Central memory CD8-positive, alpha-beta T cell (primary cell): ENCODE measurements around the gene TNRC18.
"Not testable (repeated sequence)": the region's sequence is repeated elsewhere in the genome, so short reads cannot be mapped to it uniquely, and the experiment has no call there.

Source experiments
- ATAC-seq: fragments of 150-1000 bp; cut with Tn5 transposase; replicated peaks from 2 replicates; pipeline ENCODE4 v1.10.0; 2022; ENCODE audit warnings: mild to moderate bottlenecking, moderate FRiP score, moderate number of reproducible peaks; ENCODE audit not compliant: poor library complexity, severe bottlenecking; ENCODE audit errors: extremely low read depth
- DNase-seq, 2 donors: peaks; one replicate each; pipeline ENCODE4 v3.0.0; 2021; ENCODE audit warnings: low spot score in 2 of 2
- H3K27ac Mint-ChIP-seq: one replicate; pipeline ENCODE4 v1.8.0; 2022; ENCODE audit warnings: low read depth, mild to moderate bottlenecking, moderate library complexity, mixed read lengths
- H3K27me3 Mint-ChIP-seq: one replicate; pipeline ENCODE4 v1.8.0; 2022; ENCODE audit warnings: mixed read lengths
- H3K36me3 Mint-ChIP-seq: one replicate; pipeline ENCODE4 v1.8.0; 2022; ENCODE audit warnings: mild to moderate bottlenecking, moderate library complexity, mixed read lengths; ENCODE audit not compliant: insufficient read depth
- H3K4me1 Mint-ChIP-seq: one replicate; pipeline ENCODE4 v1.8.0; 2022; ENCODE audit warnings: mixed read lengths
- H3K4me3 Mint-ChIP-seq: one replicate; pipeline ENCODE4 v1.8.0; 2022; ENCODE audit warnings: mild to moderate bottlenecking, moderate library complexity, mixed read lengths
- H3K9me3 Mint-ChIP-seq: one replicate; pipeline ENCODE4 v1.8.0; 2022; ENCODE audit warnings: mixed read lengths

The TNRC18 gene

DNA sequence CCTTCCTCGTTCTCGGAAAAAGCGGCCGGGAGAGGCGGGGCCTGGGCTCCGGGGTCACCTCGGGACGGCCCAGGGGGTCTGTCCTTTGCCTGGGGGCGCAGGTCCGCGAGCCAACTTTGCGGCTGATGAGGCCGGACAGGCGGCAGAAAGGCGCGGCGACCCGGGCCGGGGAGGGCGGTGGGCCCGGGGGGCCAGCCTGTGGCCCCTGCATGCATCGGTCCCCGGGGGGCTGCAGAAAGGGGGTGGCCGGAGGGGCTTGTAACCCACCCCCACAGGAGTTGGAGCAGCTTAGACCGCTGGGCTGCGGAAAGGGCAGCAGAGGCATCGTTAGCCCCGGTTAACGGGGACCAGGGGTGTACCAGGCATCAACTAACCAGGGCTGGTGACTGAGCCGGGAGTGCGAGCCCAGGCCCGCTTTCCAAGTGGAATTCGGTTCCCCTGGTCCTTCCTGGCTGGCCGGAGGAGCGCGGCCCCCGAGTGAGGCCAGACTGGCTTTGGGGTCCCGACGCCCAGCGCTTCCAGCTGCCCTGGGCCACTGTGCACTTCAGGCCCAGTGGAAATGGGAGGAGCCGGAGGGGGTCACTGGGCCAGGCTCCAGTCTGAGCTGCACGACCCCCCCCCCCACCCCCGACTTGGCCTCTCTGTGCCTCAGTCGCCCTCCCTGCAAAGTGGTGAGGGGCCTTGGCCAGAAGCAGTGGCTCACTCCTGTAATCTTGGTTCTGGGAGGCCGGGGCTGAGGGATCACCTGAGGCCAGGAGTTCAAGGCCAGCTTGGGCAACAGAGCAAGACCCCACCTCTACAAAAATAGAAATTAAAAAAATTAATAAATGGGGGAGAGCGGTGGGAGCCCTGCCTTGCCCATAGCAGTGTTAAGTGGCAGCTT, 140.0 kb downstream of the TNRC18 start:
- no peak for DNase-seq
- H3K4me3 Mint-ChIP-seq, result peak overlapping the region; percentile 46
- no peaks in the 10 kb centered on the region for H3K36me3 Mint-ChIP-seq
- no peak for ATAC-seq
- H3K27ac Mint-ChIP-seq, result no peak overlapping the region
- H3K27me3 Mint-ChIP-seq, result peaks cover 35% of the 10 kb centered on the region
- H3K9me3 Mint-ChIP-seq, result no peaks in the 10 kb centered on the region
- no peaks in the 10 kb centered on the region for H3K4me1 Mint-ChIP-seq

DNA sequence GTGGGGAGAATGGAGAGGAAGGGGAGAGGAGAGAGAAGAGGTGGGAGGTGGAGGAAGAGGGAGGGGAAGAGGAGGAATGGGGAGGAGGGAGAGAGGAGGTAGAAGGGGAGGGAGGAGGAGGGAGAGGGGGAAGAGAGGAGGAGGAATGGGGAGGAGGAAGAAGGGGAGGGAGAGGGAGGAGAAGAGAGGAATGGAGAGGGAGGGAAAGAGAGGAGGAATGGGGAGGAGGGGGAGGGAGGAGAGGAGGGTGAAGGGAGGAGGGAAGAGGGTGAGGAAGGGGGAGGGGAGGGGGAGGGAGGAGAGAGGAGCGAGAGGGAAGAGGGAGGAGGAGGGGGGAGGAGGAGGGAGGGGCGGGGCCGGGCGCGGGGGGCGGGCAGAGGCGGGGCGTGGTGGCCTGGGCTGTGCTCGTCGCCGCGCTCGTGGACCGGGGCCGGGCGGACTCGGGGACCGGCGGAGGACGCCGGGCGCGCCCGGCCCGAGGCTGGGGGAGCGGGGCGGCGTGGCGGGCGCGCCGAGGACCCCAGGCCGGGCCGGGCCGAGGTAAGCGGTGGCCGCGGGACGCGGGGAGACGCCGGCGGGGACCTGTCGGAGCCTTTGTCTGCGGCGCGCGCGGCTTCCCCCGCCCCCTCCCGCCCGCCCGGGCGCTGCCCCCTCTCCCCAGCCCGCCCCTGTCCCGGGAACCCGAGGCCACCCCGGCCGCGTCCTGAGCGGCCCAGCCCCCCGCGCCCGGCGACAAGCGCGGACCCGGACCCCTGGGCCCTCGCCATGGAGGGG, 140.9 kb downstream of the TNRC18 start, which contains the start of gene SLC29A4:
Gene SLC29A4 (plus strand): TSS at position 401 of the 774 bp plus-strand sequence. CDS start 4,874 bp downstream, outside the sequence.
- no peaks in the 10 kb centered on the region for H3K4me1 Mint-ChIP-seq
- H3K27ac Mint-ChIP-seq, result no peak within 1 kb of the TSS
- DNase-seq, result no peak
- peaks cover 35% of the 10 kb centered on the region for H3K27me3 Mint-ChIP-seq
- no peaks in the 10 kb centered on the region for H3K9me3 Mint-ChIP-seq
- no peaks in the 10 kb centered on the region for H3K36me3 Mint-ChIP-seq
- H3K4me3 Mint-ChIP-seq, result no peak within 1 kb of the TSS
- ATAC-seq, result peak; percentile 31

DNA sequence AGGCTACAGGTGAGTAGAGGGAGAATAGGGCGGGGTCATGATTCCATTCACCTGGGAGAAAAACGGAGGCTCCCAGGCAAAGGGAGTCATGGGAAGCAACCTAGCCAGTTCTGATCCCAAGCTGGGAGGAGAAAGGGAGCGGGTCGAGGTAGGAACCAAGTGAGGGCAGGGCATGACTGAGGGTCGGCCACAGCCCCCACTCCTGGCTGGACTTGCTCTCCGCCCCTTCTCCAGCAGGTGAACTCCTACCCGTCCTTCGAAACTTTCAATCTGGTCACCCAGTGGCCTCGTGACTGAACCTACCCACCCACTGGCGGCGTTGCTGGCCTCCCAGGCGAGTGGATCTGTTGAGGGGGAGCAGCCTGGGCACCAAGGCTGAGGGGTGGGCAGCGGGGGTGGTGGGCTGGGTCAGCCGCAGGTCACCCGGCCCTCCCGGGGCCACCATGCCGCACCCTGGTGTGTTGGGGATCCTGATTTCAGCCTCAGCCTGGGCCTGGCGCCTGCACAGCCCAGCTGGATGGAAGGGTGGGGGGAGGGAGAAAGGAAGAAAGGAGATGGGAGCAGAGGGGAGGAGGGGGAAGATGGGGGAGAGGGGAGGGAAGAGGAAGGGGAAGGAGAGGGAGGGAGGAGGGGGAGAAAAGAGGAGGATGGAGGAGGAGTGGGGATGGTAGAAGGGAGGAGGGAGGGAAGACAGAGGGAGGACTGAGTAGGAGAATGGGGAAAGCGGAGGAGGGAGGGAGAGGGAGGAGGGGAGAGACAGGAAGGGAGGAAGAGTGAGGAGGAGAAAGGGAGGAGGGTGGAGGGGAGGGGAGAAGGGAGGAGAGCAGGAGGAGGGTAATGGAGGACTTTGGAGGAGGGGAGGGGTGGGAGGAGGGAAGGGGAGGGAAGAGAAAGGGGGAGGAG, 141.8 kb downstream of the TNRC18 start:
- not testable (repeated sequence) for H3K4me1 Mint-ChIP-seq, H3K36me3 Mint-ChIP-seq, DNase-seq, H3K4me3 Mint-ChIP-seq, H3K9me3 Mint-ChIP-seq, H3K27ac Mint-ChIP-seq, ATAC-seq
- peaks cover 31% of the 10 kb centered on the region for H3K27me3 Mint-ChIP-seq

DNA sequence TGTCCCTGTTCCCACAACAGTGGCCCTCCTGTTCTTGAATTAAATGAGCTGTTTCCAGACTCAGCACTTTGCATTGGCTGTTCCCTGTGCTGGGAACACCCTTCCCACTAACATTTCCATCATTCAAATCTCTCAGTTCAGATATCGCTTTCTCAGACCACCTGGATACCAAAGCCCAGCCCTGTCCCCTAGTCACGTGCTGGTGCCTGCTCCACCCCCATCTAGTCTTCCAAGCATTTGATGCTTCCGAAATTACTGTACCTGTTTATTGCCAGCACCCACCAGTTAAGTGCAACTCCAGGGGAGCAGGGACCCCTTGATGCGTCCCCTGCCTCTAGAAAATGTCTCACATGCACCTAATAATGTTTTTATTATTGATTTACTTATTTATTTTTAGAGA, 143.9 kb downstream of the TNRC18 start:
- DNase-seq, result no peak
- Mint-ChIP-seq H3K27ac (no peak overlapping the region), H3K9me3 (no peaks in the 10 kb centered on the region), H3K36me3 (no peaks in the 10 kb centered on the region), H3K4me1 (no peaks in the 10 kb centered on the region), H3K4me3 (no peak overlapping the region), H3K27me3 (peaks cover 26% of the 10 kb centered on the region)
- ATAC-seq, result no peak

DNA sequence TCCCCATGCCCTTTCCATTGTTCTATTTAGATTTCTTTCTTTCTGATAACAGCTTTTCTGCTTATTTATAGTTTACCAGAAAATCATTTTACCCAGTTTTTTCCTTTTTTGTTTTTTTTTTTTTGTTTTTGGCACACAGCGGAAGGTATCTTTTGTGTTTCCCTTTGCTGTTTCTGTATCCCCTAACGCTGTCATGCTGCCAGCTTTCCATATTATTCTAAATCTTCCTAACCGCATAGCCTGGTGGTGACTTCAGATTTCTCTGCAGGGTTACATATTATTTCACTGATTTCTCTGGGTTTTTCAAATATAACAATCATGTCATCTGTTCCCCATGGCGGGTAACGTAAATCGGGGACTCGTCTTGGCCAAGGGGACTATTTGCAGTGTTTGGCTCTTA, 144.9 kb downstream of the TNRC18 start:
- Mint-ChIP-seq H3K4me3 (no peak overlapping the region), H3K4me1 (no peaks in the 10 kb centered on the region), H3K9me3 (no peaks in the 10 kb centered on the region), H3K27ac (no peak overlapping the region), H3K27me3 (peaks cover 20% of the 10 kb centered on the region), H3K36me3 (no peaks in the 10 kb centered on the region)
- no peak for DNase-seq
- no peak for ATAC-seq

DNA sequence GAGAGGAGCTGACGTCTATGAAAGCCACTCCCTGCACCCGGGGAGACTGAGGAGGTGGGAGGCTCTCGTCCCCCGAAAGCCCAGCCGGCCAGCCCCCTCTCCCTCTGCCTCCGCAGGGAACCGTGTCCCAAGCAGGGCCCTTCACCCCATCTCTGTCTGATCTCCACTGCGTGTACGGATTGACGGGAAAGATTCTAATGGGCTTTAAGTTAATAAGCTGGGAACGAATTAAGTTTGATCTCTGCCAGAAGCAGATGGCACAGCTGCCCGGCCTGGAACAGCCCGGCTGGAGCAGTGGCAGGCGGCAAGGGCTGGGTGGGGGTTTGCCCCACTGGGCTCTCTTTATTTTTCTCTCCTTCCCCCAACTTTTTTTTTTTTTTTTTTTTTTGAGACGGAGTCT, 147.0 kb downstream of the TNRC18 start:
- Mint-ChIP-seq H3K9me3 (no peaks in the 10 kb centered on the region), H3K27me3 (peaks cover 32% of the 10 kb centered on the region), H3K36me3 (peaks cover 2% of the 10 kb centered on the region), H3K27ac (no peak overlapping the region), H3K4me1 (no peaks in the 10 kb centered on the region), H3K4me3 (no peak overlapping the region)
- DNase-seq (no peak), ATAC-seq (no peak)

DNA sequence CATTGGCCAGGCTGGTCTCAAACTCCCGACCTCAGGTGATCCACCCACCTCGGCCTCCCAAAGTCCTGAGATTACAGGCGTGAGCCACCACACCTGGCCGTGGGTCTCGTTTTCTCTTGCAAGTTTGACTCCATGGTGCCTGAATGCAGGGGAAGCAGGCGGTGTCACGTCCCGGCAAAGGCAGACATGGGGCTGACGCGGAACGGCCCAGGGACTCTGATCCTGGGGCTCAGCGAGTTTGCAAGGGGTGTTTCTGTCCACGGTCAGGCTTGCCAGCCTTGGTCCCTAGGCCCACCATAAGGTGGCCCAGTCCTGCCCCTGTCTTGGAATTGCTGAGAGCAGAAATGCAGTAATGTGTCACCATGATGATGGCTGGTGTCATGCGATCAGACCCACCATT, 147.5 kb downstream of the TNRC18 start:
- not testable (repeated sequence) for H3K27ac Mint-ChIP-seq, H3K9me3 Mint-ChIP-seq
- H3K27me3 Mint-ChIP-seq, result peaks cover 30% of the 10 kb centered on the region

DNA sequence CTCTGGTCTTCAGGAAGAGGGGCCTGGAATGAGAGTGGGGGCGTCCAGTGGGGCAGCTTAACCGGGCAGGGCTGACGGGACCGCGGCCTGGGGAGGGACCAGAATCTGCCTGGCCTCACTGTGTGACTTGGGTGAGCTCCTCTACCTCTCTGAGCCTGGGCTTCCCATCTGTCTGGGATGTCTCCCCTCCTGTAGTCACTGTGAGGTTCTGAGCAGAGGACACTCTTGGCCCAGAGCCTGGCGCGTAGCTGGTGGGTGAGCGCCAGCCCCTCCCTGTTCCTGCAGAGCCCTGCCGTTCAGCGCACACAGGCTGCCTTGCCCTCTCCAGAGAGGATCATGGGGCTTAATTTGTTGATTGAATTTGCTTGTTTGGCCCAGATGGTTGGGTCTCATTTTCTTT, 148.1 kb downstream of the TNRC18 start:
- H3K27ac Mint-ChIP-seq, H3K4me1 Mint-ChIP-seq, H3K36me3 Mint-ChIP-seq, H3K9me3 Mint-ChIP-seq, DNase-seq, ATAC-seq, H3K4me3 Mint-ChIP-seq: not testable (repeated sequence)
- peaks cover 29% of the 10 kb centered on the region for H3K27me3 Mint-ChIP-seq

More for the DNA sequence above, 147.5 kb downstream of the TNRC18 start:
- ATAC-seq, H3K4me1 Mint-ChIP-seq, DNase-seq, H3K4me3 Mint-ChIP-seq, H3K36me3 Mint-ChIP-seq: not testable (repeated sequence)

DNA sequence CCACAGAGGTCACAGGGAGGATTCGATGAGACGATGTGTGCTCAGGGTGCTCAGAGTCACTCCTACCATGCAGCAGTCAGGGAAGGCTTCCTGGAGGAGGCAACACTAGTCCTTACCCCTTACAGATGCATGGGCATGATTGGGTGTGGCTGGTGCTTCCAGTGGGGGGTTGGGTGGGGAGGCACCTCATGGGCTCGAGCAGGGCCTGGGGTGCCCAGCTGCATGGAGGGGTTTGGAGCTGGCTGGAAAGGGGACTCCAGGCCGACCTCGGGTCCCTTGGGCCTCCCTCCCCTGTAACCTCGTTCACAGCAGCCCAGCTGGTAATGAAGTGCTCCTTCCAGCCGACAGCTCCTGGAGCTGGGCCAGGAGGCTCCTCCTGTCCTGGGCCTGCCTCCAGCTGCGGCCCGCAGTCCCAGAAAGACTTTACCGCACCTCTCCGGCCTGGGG, 148.6 kb downstream of the TNRC18 start:
- not testable (repeated sequence) for H3K4me3 Mint-ChIP-seq, ATAC-seq, H3K36me3 Mint-ChIP-seq, DNase-seq, H3K27ac Mint-ChIP-seq, H3K9me3 Mint-ChIP-seq, H3K4me1 Mint-ChIP-seq
- peaks cover 30% of the 10 kb centered on the region for H3K27me3 Mint-ChIP-seq

DNA sequence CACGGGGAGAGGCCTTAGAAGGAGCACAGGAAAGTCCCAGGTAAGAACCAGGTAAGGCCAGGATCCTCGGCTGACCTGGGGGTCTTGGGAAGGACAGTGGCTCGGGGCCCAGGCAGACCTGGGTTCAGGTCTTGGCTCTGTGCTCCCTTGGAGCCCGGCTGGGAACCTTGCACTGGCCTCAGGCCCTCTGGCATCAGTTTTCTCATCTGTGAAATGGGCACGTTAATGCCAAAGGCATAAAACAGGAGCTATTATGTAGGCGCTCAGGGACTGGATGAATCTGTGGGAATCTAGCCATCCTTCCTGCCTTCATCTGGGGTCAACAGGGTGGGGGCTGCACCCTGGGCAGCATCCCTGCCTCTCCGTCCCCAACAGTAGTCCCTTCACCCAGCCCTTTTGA, 149.2 kb downstream of the TNRC18 start:
- H3K9me3 Mint-ChIP-seq, result no peaks in the 10 kb centered on the region
- DNase-seq (no peak), ATAC-seq (no peak)
- H3K27ac Mint-ChIP-seq, result no peak overlapping the region
- no peaks in the 10 kb centered on the region for H3K4me1 Mint-ChIP-seq
- peaks cover 2% of the 10 kb centered on the region for H3K36me3 Mint-ChIP-seq
- no peak overlapping the region for H3K4me3 Mint-ChIP-seq
- peaks cover 32% of the 10 kb centered on the region for H3K27me3 Mint-ChIP-seq

DNA sequence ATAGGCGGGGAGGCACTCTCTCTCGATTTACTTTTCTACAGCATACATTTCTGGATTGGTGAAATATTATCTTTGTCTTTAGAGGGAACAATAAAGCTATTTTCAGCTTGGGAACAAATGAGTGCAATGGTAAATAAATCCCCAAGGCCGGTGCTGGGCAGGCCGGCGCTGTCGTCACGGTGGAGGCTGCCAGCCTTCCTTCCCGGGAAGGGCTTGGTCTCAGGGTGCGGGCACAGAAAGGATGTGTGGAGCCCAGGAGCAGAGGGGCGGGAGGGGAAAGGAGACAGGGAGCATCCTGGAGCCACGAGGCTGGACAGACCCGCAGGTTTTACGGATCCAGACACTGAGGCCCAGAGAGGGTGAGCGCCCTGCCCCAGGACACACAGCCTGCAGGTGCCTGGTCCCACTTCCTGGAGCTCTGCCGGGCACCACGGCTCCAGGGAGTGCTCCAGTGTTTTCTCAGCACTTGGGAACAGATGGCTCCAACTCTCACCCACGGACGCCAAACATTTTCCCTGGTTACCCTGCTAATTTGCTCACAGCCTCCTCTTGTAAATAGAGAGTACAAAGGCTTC, 149.7 kb downstream of the TNRC18 start:
- ATAC-seq, result not testable (repeated sequence)

DNA sequence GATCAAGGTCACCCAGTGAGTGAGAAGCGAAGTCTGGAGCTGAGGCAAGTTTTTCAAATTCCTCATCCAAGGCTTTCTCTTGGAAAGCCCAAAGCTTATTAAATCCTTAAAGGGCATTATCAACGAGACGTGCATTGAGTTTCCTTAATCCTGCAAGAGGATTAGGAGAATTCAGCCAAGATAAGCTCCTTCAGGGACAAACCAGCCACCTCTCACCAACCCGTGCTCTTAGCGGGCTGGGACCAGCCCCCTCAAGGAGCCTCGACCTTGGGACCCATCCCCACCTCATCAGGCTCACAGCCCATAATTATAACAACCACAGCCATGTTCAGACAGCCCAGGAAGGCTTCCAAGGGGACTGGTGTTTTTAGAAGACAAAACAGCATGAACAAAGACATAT, 152.8 kb downstream of the TNRC18 start:
- Mint-ChIP-seq H3K27ac (no peak overlapping the region), H3K27me3 (peaks cover 40% of the 10 kb centered on the region), H3K9me3 (no peaks in the 10 kb centered on the region), H3K4me1 (no peaks in the 10 kb centered on the region), H3K36me3 (peaks cover 2% of the 10 kb centered on the region), H3K4me3 (no peak overlapping the region)
- ATAC-seq, result no peak
- DNase-seq, result no peak

More for the DNA sequence above, 149.7 kb downstream of the TNRC18 start:
- H3K36me3 Mint-ChIP-seq, H3K27ac Mint-ChIP-seq, H3K4me1 Mint-ChIP-seq, H3K9me3 Mint-ChIP-seq, H3K4me3 Mint-ChIP-seq, DNase-seq: not testable (repeated sequence)
- H3K27me3 Mint-ChIP-seq, result peaks cover 37% of the 10 kb centered on the region
